GM12873 (cell line): ENCODE data around the gene RUNX3.

Experiments used
- TF ChIP-seq, protein P1 (sequence below): IDR thresholded peaks from 2 replicates; pipeline ENCODE4 v1.5.1; 2012; ENCODE audit warnings: low read depth, mild to moderate bottlenecking, moderate library complexity, low read length, control low read depth; ENCODE audit not compliant: insufficient read depth; ENCODE audit errors: missing control alignments

The RUNX3 gene

DNA sequence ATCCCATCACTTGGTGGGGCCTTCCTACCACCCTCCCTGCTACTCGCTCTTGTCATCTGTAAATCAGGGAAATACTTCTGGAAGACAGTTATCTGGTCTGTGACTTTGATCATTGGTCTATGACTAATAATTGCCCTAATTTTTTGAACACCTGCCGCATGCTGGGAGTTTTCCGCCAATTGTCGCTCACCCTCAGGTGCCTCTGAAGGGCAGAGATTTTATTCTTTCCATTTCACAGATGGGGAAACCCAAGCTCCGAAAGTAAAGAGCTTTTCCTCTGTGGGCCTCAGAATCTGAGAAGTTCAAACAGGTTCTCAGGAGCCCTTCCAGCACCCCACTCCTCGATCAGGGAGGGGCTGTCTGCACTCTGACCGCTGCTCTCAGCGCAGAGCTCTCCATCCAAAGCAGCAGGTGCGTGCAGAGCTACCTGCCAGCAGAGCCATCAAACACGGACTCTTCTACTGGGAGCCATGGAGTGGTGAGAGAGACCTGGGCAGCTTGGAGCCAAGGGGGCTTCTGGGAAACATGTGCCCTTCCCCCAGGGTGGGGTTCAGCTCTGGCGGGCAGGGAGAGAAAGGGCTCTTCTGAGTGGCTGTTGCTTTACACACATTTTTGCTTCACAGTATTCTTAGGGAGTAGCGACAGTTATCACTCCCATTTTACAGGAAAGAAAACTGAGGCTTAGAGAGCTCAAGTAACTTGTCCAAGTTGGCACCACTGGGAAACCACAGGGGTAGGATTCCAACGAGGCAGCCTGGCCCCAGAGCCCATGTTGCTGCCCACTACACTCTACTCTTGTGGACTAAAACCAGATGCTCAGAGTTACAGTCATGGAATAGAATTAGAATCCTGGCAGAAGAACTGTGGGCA lies 5.8 kb upstream of the RUNX3 start:
- TF ChIP-seq, protein P1, sequence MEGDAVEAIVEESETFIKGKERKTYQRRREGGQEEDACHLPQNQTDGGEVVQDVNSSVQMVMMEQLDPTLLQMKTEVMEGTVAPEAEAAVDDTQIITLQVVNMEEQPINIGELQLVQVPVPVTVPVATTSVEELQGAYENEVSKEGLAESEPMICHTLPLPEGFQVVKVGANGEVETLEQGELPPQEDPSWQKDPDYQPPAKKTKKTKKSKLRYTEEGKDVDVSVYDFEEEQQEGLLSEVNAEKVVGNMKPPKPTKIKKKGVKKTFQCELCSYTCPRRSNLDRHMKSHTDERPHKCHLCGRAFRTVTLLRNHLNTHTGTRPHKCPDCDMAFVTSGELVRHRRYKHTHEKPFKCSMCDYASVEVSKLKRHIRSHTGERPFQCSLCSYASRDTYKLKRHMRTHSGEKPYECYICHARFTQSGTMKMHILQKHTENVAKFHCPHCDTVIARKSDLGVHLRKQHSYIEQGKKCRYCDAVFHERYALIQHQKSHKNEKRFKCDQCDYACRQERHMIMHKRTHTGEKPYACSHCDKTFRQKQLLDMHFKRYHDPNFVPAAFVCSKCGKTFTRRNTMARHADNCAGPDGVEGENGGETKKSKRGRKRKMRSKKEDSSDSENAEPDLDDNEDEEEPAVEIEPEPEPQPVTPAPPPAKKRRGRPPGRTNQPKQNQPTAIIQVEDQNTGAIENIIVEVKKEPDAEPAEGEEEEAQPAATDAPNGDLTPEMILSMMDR: no peak

DNA sequence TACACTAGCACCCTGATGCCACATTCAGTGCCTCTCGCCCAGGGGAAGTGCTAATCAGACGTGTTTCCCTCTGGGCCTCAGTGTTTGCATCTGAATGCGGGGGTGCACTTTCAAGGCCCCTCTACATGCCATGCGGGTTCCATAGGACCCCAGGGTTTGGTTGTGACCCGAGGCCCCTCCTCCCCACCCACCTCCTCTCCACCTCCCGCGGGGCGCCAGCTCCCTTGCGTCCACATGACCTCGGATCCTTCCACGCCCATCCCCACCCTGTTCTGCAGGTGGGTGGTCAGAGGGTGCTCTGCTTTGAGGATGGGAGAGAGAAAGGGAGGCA lies 5.1 kb upstream of the RUNX3 start:
- TF ChIP-seq, protein P1: no peak

DNA sequence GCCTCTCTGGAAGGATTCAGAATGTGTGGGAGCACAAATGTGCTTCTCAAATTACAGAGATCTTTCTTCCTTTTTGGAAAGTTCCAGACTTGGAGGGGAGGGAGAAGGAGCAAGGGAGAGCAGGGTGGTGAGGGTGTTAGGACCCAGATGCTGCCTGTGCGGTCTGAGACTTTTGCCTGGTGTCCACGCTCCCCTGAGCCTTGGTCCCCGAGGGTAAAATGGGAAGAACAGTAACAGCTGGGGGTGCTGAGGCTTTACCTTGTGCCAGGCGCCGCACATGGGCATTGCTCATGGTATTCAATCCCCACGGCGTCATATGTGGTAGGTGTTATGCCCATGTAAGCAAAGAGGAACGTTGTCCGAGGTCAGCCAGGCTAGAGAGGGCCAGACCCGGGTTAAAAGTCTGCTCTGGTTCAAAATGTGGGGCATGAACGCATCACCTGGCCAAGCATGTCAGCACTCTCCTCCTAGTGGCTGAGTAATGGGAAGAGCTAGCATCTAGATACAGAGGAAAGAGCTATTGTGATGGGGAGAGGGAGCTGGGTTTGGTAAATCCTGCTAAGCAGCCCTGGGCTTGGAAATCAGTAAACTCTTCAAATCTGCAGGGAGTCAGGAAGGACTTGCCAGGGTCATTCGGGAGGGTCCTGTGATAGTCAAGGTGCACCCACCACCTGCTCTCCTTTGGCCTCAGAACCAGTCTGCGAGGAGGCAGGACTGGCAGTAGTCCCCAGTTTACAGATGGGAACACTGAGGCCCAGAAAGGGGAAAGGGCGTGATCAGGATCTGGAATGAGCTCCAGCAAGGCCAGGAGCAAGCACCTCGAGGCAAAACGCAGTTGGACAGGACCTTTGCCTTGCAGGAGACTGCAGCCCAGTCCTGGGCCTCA lies 4.5 kb upstream of the RUNX3 start:
- TF ChIP-seq, protein P1: peak; percentile 27

DNA sequence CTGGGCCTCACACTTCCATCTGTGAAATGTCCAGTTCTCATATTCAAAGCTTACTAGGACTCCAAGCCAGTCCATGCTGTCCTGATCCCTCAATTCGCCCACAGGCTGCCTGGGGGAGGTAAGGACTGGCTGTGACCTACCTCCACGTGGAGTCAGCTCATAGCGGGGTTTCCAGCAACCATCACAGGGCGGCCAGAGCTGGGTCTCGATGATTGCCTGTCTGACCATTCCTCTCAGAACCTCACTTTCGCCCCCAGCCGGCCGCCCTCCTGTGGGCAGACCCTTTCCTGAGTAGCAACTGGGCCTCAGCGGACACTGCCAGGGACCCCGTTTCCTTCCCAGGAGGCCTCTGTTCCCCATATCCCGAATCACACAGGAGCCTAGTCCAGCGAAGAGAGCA lies 3.4 kb upstream of the RUNX3 start:
- TF ChIP-seq, protein P1: no peak

DNA sequence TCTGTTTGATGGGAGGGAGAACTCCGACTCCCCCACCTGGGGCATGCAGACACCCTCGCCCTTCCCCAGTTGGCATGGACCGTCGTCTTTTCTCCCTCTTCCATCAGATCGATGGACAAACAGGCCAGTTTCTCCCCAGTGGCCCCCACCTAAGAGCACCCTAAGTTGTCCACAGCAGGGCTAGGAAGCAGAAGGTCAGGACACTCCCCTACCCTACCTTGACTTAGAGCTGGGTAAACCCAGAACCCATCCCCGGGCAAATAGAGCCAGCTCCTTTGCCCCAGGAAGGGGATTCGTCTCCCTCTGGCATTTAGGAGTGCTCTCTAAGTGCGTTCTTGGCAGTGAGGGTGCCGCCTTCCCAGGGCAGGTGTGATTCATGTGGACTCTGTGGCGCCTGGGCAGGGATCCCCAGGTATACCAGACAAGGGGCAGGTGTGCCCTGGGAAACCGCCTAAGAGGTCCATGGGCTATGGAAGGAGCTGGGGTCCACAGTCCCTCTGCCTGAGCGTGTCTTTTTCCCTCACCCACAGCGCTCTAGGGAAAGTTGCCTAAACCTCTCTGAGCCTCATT lies 2.7 kb upstream of the RUNX3 start:
- TF ChIP-seq, protein P1: no peak

DNA sequence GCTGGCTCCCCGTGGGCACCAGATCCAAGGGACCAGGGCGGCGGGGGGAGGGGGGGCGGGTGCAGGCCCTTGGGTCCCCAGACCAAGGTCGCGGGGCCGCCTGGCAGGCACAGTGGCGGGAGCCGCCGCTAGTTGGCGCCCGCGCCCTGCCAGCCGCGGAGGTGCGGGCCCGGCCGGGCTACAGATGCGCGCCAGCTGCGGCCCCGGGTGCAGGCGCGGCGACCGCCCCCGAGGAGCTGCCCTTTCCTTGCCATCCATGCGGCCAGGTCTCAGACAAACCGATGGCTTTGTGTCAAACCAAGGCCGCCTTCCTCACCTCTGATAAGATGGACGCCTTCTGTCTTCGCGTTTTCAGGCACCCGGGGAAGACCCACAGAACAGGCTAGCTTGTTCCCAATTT lies 2.2 kb upstream of the RUNX3 start:
- TF ChIP-seq, protein P1: peak; percentile 62
